Kidney epithelial cell (primary cell): ENCODE measurements around the gene NF1. TPM values are rescaled to one million over a fixed set of nuclear protein-coding genes. Genes with fewer than 3 reads are reported as not detected.

ENCODE experiments used
- DNase-seq: peaks from one replicate; pipeline ENCODE4 v3.0.0-alpha.2; 2010; ENCODE audit warnings: low read depth
- H3K27me3 ChIP-seq: 2 replicates; pipeline ENCODE4 v1.6.0; 2011; ENCODE audit warnings: low read length; ENCODE audit not compliant: control insufficient read depth, insufficient read depth
- H3K36me3 ChIP-seq: 2 replicates; pipeline ENCODE4 v1.5.1; 2011; ENCODE audit warnings: low read length; ENCODE audit not compliant: control insufficient read depth, insufficient read depth
- H3K4me3 ChIP-seq: 2 replicates; pipeline ENCODE4 v1.5.1; 2011; ENCODE audit warnings: low read depth, mild to moderate bottlenecking, control low read depth, low read length
- CTCF ChIP-seq: IDR thresholded peaks from 2 replicates; pipeline ENCODE4 v1.5.1; 2011; ENCODE audit warnings: mild to moderate bottlenecking, moderate library complexity, low read length, control low read depth, inconsistent platforms; ENCODE audit not compliant: insufficient read depth, poor library complexity, severe bottlenecking
- total RNA-seq: library from RNA; depleted of rRNA; stranded (reverse); fragments of >200 nt; gene quantifications from 2 replicates; pipeline ENCODE4 v1.2.3, GENCODE V29; 2015

The NF1 gene
- total RNA-seq, 1 donor from 2014 or later: 49.6 TPM

- Histone ChIP-seq H3K27me3 (peaks cover 7% of the 10 kb centered on the region), H3K36me3 (no peaks in the 10 kb centered on the region), H3K4me3 (no peak overlapping the region)
- DNase-seq: no peak
- no peak for TF ChIP-seq CTCF
Measured at GRCh38 chr17:31400481-31400950, 305.7 kb downstream of the NF1 start.

GRCh38 chr17:31401456-31402254 lies 306.9 kb downstream of the NF1 start:
- TF ChIP-seq CTCF: no peak
- Histone ChIP-seq H3K27me3 (peaks cover 12% of the 10 kb centered on the region), H3K36me3 (no peaks in the 10 kb centered on the region), H3K4me3 (no peak overlapping the region)
- DNase-seq: no peak

- no peaks in the 10 kb centered on the region for H3K36me3 ChIP-seq
- no peak for DNase-seq
Measured at GRCh38 chr17:31404028-31404949, 309.5 kb downstream of the NF1 start.

GRCh38 chr17:31405890-31406371 lies 311.2 kb downstream of the NF1 start:
- Histone ChIP-seq H3K36me3 (no peaks in the 10 kb centered on the region), H3K4me3 (no peak overlapping the region), H3K27me3 (peaks cover 13% of the 10 kb centered on the region)
- TF ChIP-seq CTCF: no peak
- DNase-seq: no peak

More at GRCh38 chr17:31404028-31404949, 309.5 kb downstream of the NF1 start:
- H3K4me3 ChIP-seq: no peak overlapping the region
- TF ChIP-seq CTCF: no peak
- H3K27me3 ChIP-seq: peaks cover 17% of the 10 kb centered on the region

GRCh38 chr17:31408586-31408985 lies 313.8 kb downstream of the NF1 start:
- no peak for DNase-seq
- no peak for TF ChIP-seq CTCF
- Histone ChIP-seq H3K36me3 (no peaks in the 10 kb centered on the region), H3K4me3 (no peak overlapping the region), H3K27me3 (peaks cover 12% of the 10 kb centered on the region)
